NCI-H2081 treated with DMSO at 0.1 percent for 48 hours (cell line): Measurements from ENCODE around the gene MARCHF9.

ENCODE experiments used
- DNase-seq: peaks from one replicate; lab custom pipeline; 2025; lab: John Stamatoyannopoulos, UW

The MARCHF9 gene

DNA sequence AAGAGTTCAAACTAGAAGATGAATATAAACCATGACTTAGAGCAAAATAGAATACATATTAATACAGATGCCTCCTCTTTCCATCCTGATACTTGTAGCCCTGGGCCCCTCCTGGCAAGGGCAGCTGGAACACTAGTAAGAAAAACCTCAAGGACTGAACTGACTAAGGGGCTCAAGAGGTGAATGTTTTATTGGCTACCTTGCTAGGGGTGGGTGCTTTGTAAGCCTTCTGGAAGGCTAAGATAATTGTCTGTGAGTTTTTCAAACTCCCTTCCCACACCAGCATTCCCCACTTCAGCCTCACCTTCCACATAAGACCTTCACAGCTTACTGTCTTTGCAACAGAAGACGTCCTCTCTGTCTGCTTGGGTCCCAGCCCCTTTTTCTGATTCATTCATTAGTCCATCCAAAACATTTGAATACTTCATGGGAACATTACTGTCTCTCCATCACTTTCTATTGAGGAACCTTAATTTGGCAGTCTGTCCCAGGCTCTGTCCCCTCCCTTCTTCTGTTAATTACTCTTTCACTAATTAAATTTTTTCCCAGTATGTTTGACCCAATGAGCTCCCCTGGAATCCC lies 1.1 kb upstream of the MARCHF9 start:
- no peak for DNase-seq

DNA sequence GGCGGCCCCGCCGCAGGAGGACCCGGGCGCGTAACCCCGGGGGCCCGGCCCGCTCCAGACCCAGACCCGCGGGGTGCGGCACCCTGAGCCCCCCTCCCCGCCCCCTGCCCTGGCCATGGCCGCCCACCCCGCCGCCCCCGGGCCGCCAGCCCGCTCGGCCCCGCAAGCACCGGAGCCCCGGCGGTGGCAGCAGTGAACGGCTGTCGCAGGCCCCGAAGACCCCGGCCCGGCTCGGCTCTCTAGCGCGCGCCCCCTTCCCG lies 221 bp downstream of the MARCHF9 start:
- no peak for DNase-seq

DNA sequence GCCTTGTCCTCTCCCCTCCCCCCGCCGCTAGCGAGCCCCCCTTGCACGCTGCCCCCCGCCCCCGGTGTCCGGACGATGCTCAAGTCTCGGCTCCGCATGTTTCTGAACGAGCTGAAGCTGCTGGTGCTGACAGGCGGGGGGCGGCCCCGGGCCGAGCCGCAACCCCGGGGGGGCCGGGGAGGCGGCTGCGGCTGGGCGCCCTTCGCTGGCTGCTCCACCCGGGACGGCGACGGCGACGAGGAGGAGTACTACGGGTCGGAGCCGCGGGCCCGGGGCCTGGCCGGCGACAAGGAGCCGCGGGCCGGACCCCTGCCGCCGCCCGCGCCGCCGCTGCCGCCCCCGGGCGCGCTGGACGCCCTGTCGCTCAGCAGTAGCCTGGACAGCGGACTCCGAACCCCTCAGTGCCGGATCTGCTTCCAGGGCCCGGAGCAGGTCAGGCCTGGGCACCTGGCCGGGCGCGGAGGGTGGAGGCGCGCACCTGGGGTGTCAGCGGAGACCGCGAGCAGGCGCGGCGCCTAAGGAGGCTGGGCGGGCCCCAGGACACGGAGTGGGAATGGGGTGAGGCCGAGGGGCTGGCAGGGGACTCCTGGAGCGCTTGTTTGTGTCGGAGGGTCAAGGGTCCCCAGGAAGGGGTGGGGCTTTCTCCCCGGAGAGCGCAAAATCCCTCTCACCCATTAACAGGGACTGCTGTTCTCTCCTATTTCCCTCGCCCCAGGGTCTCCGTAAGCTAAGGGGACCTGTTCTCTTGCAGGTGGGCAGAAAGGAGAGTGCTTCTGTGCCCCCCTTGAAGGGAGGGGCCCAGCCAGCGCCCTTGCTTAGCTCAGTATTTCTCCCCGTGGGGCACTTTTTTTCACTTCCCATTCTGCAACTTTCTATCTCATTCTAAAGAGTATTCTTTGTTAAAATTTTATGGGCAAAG lies 810 bp downstream of the MARCHF9 start:
- no peak for DNase-seq

DNA sequence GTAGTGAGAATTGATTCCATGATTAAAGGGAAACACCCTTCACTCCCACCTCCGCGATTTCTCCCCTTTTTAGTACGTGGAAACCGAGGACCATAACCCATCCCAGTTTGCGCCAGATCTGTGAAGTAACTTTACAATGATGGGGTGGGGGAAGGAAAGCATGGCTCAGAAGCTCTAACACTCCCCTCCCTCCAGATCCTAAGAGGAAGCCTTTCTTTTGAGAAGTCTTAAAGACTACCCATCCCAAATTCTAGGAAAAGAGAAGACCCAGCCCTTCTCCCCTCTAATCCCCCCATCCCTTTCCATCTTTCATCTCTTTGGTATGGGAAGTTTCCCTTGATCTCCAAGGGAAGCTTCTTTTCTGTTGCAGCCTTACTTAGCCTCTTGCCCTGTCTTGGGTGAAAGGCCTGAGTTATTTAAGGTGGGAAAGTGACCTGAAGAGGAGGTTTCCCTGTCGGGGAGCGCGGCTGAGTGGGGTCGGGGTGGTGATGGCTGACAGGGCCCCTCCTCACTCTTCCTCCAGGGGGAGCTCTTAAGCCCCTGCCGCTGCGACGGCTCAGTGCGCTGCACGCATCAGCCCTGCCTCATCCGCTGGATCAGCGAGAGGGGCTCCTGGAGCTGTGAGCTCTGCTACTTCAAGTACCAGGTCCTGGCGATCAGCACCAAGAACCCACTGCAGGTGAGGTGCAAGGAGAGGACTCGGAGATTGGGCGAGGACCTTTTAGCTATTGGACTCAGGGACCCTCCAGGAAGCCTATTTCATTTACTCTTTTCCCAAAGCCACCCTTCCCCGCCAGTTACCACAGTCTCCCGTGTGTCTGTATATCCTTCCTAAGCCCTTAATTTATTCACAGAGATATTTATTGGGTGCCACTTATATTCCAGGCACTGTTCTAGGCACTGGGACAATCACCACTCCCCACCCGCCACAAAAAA lies 1.8 kb downstream of the MARCHF9 start:
- DNase-seq, result no peak

DNA sequence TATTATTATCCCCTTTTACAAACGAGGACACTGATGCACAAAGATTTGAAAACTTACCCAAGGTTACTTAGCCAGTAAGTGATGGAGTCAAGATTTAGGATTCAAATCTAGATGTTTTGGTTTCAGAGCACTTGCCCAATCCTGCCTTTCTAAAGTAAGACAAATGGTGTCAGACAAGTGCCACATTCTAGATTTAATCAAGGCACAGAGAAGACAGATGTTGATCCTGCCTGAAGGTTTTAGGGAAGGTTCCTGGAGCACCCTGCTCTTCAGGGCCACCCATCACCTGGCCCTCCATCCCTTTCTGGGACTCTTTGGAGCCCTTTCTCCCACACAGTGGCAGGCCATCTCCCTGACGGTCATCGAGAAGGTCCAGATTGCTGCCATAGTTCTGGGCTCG lies 2.9 kb downstream of the MARCHF9 start:
- no peak for DNase-seq

DNA sequence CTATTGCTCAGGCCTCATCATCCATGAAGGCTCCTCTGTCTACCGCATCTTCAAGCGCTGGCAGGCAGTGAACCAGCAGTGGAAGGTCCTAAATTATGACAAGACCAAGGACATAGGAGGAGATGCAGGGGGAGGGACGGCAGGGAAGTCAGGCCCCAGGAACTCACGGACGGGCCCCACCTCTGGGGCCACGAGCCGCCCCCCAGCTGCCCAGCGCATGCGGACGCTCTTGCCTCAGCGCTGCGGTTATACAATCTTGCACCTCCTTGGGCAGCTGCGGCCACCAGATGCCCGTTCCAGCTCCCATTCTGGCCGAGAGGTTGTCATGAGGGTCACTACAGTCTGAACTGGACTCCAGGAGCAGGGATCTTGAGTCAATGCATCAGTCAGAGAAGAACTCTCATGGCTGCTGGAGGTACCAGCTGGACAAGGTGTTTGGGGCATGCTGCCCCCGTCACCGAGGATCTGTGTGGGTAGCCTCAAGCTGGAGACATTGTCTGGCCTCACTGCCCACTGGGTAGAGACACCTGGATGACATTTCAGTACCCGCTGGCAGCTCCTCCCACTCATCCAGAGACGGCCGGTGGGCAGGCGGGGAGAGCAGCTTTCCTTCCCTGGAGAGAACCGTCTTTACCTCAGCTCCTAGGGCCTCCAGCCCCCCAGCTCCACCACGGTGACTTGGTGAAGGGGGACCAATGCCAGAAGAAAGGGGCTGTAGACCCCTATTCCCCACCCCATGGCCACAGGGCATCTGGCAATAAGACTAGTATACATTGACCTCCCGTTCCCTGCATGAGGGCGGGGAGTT lies 3.9 kb downstream of the MARCHF9 start:
- no peak for DNase-seq

DNA sequence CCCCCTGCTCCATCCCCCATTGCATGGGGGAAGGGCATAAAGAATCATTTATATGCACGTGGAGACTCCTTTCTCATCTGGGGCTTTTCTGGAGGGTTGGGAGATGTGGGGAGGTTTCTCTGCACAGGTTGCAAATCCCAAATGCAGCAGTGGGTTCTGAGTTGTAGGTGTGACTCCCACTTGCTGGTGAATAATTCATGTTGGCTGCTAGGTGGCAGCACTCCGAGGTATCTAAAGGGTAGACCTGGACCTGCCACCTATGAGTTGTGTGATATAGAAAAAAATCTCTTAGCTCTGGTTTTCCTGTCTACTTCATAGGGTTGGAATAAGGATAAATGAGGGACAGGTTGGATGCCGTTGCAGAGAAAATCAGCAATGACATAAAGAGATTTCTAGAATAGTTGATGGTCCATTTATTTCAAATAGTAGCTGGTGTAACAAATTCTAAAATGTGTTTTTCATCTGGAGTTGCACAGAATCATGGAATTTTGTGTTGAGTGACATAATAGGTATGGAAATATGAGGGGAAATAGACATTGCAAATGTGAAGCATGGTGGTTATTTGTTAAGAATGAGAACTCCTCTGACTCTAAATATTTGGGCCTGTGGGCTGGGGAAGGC lies 4.6 kb downstream of the MARCHF9 start:
- no peak for DNase-seq

DNA sequence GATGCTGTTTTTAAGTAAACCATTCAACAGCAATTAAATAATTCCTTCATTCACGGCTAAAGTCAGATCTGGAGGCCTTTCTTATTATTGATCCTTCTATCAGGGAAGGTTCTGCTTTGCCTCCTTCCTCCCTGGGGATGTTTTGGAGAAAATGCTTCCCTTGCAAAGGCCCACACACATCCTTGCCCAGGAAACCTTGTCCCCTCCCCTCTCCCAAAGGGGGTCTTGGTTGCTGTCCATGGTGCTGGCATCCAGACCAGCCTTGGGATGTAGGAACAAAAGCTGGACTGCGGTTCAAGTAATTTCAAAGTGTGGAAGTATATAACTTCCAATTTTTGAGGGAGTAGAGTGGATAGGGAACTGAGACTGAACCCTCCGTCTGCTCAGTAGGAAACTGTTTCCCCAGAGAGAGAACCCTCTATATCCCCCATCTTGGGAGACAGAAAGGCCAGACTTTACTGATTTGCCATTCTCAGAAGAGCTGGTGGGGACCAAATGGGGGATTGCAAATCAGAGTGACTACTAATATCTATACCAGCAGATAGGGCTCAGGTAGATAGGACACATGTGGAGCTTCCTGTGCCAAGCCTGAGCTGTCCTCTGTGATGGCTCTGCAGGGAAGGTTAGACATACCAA lies 5.6 kb downstream of the MARCHF9 start:
- no peak for DNase-seq

DNA sequence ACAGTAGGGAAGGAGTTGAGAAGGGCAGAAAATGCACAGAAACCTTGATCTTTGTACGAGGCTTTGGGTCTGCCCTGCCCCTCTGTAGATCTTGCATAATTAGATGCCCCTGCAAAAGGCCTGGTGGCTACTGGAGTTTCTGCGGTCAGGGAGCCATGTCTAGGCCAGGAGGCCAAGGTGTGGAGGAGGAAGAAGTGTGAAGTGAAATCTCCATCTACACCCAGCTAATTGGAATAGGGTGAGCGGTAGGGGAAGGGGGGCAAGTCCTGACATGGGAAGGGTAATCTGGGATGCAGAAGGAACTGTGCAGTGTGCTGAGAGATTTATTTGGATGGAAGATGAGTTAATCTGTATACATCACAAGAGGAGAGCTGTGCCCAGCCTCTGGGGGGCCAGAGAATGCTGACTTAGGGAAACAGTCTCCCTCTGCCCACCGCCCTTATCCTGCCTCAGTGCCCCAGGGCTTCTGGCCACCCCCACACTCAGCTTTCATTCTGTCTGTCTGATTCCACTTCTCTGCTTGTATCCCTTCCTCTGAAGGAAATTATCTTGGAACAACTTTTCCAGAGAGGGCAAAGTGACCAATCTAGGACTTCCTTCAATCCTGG lies 6.6 kb downstream of the MARCHF9 start:
- DNase-seq, result no peak

DNA sequence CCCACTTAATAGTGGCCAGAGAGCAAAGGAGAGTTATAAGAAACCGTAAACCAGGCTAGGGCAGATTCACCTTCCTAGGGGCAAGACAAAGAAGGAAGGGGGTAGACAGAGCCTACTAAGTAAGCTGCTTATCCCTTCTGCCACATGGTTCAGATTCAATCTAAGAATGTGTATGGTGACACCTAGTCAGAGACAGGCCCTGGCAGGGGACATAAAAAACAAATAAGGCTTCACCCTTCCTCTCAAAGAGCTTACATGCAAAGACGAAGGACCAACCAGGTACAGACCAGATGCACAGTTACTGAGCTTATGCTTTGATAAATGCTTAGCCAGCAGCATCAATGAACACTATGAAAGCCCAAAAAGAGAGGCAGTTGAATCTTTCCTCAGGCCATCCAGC lies 7.6 kb downstream of the MARCHF9 start:
- DNase-seq, result no peak

DNA sequence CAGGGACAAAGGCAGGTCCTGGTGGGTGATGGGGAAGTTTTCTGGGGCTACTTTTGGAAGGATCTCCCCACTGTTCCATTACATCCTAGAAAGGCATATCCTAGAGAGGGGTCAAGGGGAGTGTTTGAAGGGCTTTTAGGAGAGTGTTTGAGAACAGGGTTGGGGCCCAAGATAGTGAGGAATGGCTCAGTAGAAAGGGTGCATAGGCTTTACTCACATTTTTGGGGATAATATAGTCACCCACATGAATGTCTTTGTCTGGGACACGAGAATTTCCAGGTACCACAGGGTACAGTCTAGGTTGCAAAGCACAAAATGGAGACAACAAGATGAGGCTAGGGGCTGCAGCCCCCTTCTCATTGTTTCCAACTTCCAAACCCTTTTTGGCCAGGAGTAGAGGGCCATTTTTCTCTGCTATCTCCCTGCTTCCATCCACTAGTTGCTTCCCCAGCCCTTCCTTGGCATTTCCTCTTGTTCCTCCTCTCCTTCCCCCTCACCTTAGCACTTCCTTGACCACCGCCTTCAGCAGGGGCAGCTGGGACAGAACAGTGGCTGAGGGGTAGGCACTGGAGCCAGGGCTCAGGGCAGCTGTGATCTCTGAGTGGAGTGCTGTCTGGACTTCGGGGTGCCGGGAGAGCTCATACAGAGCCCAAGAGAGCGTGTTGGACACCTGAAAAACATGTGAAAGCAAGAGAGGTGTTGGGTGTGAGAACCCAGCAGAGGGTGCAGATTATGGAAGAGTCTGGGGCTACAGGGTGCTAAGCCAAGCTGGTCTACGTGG lies 9.2 kb downstream of the MARCHF9 start:
- no peak for DNase-seq

DNA sequence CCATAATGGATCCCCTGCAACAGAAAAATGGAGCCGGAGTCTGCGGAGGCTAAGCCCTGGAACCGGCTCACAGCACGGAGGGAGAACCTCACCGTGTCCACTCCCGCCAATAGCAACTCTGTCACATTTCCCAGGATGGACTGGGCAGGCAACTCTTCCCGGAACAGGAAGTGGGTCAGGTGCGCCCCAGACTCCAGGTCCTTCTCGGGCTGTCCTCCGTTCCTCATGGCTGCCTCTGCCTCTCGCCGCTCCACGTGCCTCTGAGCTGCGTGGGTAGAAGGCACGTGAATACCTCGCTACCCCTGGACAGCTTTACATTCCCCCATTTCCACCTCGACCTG lies 9.7 kb downstream of the MARCHF9 start:
- no peak for DNase-seq

DNA sequence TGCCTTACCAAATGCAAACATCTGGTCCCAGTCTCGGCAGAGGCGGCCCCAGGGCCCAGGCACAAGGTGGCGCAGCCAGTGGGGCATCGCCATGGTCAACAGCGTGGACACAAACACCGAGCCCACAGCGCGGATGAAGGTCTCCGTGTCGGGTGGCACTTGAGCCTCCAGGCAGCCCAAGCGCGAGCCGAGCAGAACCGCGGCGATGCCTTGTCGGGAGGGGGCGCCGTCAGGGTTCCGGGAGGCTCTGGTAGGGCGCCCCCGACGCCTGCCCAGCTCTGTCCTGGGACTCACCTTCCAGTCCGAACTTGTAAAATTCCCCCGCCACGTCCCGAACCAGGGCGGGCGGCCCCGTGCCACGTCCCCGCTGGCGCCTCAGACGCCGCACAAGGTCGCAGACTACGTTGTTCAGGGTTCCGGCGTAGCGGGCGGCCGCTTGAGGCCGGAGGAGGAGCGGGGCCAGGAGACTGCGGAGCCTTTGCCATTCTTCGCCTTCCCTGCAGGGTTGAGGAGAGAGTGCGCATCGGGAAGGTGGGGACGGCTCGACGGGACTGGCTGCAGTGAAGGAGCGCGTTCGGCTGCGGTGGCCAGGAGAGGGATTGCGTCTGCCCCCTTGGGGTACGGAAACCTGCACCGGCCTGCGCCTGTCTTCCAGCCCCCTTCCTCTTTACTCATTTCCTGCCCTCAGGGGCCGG lies 10.2 kb downstream of the MARCHF9 start:
- DNase-seq, result no peak

DNA sequence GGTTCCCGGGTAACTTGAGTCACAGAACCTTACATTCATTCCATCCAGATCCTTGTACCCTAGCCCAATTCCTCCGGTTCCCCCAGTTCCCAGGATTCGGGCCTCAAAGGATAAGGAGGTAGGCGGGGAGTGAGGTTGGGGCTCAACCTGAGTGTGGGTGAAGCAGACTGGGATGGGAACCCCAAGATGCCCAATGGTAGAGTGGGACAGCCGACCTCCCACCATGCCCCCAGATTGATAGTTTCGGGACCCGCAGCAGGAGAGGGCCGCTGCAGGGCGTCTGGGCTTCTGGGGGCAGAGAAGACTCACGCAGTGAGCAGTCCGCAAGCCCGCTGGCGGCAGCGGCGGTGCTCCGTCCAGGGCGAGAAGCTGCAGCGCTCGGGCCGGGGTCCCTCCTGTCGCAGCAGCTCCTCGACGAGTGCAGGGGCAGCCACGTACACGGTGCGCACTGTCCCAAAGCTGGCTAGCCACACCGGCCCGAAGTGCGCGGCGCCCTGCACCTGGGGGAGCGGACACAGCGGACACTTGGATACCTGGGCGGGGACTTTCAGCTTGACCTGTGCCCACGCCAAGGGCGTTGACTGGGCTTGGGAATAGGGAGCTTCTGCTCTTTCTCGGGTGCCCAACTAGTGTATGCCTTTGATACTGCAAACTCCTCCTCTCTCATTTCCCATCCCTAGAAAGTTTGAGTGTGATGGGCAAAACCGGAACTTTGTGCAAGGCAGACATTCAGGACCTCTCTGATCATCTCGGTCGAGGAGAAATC lies 11.0 kb downstream of the MARCHF9 start:
- DNase-seq, result no peak

DNA sequence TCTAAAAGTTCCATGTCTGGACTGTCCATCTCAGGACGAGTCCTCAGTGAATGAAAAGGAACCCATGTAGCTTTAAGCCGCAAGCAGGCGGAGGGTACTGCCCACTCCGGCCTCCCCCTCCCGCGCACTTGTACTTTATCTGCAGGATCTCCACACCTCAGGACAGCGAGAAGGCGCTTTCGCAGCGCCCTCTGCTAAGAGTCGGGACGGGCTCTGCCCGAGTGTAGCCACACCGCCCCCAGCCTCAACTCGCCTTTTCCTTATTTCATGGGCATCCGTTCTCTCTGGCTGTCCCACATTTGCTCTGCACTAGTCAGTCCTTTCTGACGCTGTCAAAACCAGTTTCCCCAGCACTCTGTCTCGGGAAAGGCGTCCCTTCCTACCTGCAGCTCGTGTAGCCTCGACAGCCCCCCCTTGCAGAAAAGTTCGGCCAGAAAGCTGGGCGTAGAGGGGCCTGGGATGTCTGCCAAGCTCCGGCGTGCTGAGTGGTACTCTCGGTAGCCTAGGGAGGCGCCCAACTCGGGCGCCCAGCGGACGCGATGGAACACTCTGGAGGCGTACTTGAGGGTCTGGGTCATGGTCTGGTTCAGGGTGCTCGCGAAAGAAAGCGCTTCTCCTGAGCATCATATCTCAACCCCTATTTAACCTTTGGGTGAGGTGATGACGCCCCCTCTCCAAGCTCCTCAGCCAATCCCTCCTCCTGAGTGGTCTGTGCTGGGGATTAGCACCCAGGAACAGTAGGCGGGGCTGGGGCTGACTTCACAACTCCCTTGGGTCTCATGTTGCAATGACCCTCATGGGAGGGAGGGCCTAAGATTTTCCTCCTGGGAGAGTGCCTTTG lies 11.8 kb downstream of the MARCHF9 start, which contains the start of gene CYP27B1:
TSS of gene CYP27B1 (minus strand) at position 615 of the 841 bp plus-strand sequence. CDS start at position 578, 37 bp downstream.
- DNase-seq, result no peak

DNA sequence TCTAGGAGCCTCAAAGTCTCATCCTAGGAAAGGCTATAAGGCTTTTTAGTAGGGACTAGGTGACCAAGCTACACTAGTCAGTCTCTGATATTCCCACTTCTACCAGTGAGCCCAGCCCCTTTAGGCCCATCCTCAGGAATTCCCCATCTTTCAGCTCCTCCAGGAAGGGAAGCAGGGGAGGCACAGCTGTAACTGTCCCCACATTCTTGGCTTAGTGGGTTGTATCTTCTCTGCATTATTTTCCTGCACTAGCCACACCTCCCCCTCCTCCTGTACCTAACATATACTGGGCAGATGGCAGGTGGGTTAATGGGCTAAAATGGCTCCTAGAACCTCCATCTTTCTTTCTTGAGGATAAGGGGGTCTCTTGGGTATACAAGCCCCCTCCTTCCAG lies 12.4 kb downstream of the MARCHF9 start:
- no peak for DNase-seq

DNA sequence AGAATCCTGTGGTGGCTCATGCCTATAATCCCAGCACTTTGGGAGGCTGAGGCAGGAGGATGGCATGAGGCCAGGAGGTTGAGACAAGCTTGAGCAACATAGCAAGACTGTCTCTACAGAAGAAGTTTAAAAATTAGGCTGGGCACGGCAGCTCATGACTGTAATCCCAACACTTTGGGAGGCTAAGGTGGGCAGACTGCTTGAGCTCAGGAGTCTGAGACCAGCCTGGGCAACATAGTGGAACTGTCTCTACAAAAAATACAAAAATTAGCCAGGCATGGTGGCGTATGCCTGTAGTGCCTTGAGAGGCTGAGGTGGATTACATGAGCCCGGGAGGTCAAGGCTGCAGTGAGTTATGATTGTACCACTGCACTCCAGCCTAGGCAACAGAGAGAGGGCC lies 13.0 kb downstream of the MARCHF9 start:
- DNase-seq, result no peak

DNA sequence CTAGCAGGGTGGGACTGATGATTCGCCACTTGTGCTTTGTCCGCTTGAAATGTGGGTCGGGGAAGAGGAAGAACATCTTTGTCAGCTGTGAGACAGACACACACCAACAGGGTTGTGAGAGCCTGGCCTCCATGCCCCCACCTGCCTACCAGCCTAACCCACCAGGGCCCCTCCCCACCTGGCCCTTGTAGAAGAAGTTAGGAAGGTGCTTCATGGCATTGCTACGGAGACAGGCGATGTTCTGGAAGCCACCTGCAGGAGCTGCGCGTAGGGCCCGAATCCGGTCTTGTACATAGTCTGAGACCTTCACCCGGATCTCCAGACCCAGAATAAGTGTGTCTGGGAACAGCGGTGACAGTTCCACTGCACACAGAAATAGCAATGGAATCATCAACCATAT lies 14.7 kb downstream of the MARCHF9 start:
- no peak for DNase-seq
